ENCODE measurements around the gene SLC52A1.
"Not testable (repeated sequence)": the region's sequence is repeated elsewhere in the genome, so short reads cannot be mapped to it uniquely, and the experiment has no call there.

Gene SLC52A1

GRCh38 chr17:5030168-5030567 is 5.1 kb downstream of the SLC52A1 start:
- DNase-seq: not testable (repeated sequence)

- no peak for DNase-seq
Observed at GRCh38 chr17:5027916-5028315, 7.3 kb downstream of the SLC52A1 start.

- DNase-seq: no peak
Observed at GRCh38 chr17:5027299-5027698, 7.9 kb downstream of the SLC52A1 start.

DNA sequence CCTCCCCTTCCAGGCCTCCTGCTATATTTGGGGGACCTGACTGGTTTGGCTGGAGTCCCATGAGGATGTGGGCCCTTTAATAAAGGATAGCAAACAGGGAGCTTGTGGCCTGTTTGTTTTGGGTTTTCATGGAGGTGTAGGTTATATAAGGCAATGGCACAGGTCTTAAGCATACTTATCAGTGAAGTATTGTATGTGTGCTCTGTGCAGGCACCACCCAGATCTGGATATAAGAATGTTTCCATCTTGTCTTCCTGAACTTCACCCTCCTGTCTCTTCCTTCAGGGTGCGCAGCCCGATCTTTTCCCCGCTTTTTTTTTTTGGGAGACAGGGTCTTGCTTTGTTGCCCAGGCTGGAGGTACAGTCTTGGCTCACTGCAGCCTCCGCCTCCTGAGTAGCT is 10.6 kb downstream of the SLC52A1 start:
- no peak for DNase-seq

DNA sequence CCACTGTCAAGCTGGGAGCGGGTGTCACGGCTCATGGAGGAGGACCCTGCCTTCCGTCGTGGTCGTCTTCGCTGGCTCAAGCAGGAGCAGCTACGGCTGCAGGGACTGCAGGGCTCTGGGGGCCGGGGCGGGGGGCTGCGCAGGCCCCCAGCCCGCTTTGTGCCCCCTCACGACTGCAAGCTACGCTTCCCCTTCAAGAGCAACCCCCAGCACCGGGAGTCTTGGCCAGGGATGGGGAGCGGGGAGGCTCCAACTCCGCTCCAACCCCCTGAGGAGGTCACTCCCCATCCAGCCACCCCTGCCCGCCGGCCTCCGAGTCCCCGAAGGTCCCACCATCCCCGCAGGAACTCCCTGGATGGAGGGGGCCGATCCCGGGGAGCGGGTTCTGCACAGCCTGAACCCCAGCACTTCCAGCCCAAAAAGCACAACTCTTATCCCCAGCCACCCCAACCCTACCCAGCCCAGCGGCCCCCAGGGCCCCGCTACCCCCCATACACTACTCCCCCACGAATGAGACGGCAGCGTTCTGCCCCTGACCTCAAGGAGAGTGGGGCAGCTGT is 11.6 kb downstream of the SLC52A1 start:
- DNase-seq: no peak

DNA sequence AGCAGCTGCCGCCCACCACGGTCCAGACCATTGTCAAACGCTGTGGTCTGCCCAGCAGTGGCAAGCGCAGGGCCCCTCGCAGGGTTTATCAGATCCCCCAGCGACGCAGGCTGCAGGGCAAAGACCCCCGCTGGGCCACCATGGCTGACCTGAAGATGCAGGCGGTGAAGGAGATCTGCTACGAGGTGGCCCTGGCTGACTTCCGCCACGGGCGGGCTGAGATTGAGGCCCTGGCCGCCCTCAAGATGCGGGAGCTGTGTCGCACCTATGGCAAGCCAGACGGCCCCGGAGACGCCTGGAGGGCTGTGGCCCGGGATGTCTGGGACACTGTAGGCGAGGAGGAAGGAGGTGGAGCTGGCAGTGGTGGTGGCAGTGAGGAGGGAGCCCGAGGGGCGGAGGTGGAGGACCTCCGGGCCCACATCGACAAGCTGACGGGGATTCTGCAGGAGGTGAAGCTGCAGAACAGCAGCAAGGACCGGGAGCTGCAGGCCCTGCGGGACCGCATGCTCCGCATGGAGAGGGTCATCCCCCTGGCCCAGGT is 13.0 kb downstream of the SLC52A1 start:
- DNase-seq: no peak

- no peak for DNase-seq
Observed at GRCh38 chr17:5020502-5021023, 14.7 kb downstream of the SLC52A1 start.

GRCh38 chr17:5019475-5019956 is 15.7 kb downstream of the SLC52A1 start:
- DNase-seq: no peak

GRCh38 chr17:5014357-5014756 is 20.9 kb downstream of the SLC52A1 start:
- DNase-seq: no peak

DNA sequence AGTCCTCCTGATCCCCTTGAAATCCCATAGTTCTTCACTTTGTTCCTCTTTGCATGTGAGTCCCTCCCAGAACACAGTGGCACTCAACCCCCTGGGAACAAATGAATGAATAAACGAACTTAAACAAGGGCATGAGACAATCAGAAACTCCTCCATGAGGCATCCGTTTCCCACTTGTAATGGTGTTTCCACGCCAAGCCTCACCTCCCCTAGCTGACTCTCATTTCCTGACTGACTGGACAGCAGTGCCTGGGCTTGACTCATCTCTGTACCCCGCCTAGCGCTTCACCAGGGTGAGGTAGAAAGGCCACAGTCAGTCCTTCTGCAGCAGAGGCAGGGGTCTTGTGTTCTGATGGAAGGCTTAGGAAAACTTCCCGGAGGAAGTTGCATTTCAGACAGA is 23.3 kb downstream of the SLC52A1 start:
- DNase-seq: no peak

GRCh38 chr17:5003214-5003867 is 31.9 kb downstream of the SLC52A1 start:
- no peak for DNase-seq

GRCh38 chr17:5002121-5002788 is 33.0 kb downstream of the SLC52A1 start:
- no peak for DNase-seq

DNA sequence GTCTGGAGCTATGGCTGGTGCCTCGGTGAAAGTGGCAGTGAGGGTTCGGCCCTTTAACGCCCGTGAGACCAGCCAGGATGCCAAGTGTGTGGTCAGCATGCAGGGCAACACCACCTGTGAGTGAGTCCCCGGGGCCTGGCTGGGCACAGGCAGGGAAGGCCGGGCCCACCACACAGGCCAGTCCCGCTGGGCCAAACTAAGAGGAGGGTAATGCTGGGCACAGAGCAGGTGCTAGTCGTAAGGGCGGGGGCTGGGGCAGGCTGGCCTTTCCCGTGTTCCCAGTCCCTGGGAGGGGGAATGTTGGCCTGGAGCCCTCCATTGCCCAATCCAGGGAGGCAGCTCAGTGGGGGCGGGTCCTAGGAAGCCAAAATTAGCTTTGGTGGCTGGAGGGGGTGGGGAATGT is 35.0 kb downstream of the SLC52A1 start:
- DNase-seq: no peak

GRCh38 chr17:4999430-5000093 is 35.7 kb downstream of the SLC52A1 start:
- DNase-seq: no peak

GRCh38 chr17:4998732-4999429 is 36.3 kb downstream of the SLC52A1 start:
- no peak for DNase-seq

- DNase-seq: no peak
Observed at GRCh38 chr17:4998027-4998731, 37.0 kb downstream of the SLC52A1 start.

- DNase-seq: peak; percentile 86
Observed at GRCh38 chr17:4997302-4998026, 37.8 kb downstream of the SLC52A1 start, which contains the start of the genes INCA1 and KIF1C. TSS of gene INCA1 (minus strand) at chr17:4997522. CDS start at chr17:4994437, 3,085 bp downstream. TSS of gene KIF1C (plus strand) at chr17:4997950. CDS start at chr17:5000247, 2,297 bp downstream.

- no peak for DNase-seq
Observed at GRCh38 chr17:4994081-4994595, 41.1 kb downstream of the SLC52A1 start.

DNA sequence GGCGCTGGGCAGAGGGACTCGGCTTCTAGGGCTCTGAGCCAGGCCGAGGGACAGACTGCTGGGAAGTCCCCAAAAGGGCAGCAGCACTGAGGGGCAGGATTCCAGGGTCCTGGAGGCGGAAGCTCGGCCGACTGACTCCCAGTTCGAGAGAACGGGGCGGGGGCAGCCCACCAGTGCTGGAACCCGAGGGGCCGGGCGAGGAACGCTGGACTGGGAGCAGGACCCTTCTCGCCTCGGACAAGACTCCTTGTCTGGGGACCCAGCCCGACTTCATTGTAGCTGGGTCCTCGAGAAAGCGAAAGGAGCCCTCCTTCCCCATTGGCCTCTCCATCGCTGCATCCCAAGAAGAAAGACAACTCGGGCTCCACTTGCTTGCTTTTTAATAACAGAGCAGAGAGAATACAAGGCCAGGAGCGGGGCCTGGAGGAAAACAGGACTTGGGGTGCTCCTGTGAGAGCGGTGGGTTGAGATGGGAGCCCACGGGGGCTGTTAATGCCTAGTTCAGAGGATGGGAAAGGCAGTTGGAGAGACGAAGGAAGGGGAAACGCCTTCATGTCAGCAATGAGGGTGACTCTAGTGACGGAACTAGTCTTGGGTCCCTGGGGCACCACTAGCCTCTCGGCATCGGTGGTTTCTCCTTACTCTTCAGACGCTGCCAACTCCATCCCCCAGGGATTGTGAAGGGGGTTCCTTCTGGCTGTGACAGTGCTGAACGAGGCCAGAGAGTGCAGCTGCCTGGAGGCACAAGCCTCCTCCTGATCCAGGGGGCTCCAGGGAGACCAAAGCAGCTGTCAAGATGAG is 47.3 kb downstream of the SLC52A1 start:
- DNase-seq: no peak

All from SHP77 treated with DMSO at 0.1 percent for 48 hours (cell line).